ENCODE measurements around the gene KLHL29.

Gene KLHL29

GRCh38 chr2:23523373-23524260, 138.6 kb downstream of the KLHL29 start:
- TF ChIP-seq CTCF (IDR thresholded peaks at IDR 0.05), result no peak

GRCh38 chr2:23524261-23524706, 139.3 kb downstream of the KLHL29 start:
- TF ChIP-seq CTCF (IDR thresholded peaks at IDR 0.05), result no peak

GRCh38 chr2:23525137-23525765, 140.3 kb downstream of the KLHL29 start:
- no peak for TF ChIP-seq CTCF (IDR thresholded peaks at IDR 0.05)

- no peak for TF ChIP-seq CTCF (IDR thresholded peaks at IDR 0.05)
Measured at GRCh38 chr2:23526114-23526513, 141.1 kb downstream of the KLHL29 start.

GRCh38 chr2:23526835-23527790, 142.1 kb downstream of the KLHL29 start:
- TF ChIP-seq CTCF (IDR thresholded peaks at IDR 0.05), result no peak

GRCh38 chr2:23528171-23528570, 143.2 kb downstream of the KLHL29 start:
- TF ChIP-seq CTCF (IDR thresholded peaks at IDR 0.05), result no peak

- TF ChIP-seq CTCF (IDR thresholded peaks at IDR 0.05), result no peak
Measured at GRCh38 chr2:23528690-23529089, 143.7 kb downstream of the KLHL29 start.

Measured in LNCAP (cell line).